AG10803 (cell line): Measurements from ENCODE around the gene SMARCD2.

Experiments used
- DNase-seq: peaks from one replicate; pipeline ENCODE4 v3.0.0; 2010; ENCODE audit warnings: low read depth
- H3K4me3 ChIP-seq: 2 replicates; pipeline ENCODE4 v1.5.1; 2011; ENCODE audit warnings: mild to moderate bottlenecking, low read length, control low read depth
- TF ChIP-seq, protein P1 (sequence below): conservative IDR thresholded peaks from 2 replicates; pipeline ENCODE4 v1.5.1; 2011; ENCODE audit warnings: mild to moderate bottlenecking, low read length, control low read depth, inconsistent platforms

Gene SMARCD2

DNA sequence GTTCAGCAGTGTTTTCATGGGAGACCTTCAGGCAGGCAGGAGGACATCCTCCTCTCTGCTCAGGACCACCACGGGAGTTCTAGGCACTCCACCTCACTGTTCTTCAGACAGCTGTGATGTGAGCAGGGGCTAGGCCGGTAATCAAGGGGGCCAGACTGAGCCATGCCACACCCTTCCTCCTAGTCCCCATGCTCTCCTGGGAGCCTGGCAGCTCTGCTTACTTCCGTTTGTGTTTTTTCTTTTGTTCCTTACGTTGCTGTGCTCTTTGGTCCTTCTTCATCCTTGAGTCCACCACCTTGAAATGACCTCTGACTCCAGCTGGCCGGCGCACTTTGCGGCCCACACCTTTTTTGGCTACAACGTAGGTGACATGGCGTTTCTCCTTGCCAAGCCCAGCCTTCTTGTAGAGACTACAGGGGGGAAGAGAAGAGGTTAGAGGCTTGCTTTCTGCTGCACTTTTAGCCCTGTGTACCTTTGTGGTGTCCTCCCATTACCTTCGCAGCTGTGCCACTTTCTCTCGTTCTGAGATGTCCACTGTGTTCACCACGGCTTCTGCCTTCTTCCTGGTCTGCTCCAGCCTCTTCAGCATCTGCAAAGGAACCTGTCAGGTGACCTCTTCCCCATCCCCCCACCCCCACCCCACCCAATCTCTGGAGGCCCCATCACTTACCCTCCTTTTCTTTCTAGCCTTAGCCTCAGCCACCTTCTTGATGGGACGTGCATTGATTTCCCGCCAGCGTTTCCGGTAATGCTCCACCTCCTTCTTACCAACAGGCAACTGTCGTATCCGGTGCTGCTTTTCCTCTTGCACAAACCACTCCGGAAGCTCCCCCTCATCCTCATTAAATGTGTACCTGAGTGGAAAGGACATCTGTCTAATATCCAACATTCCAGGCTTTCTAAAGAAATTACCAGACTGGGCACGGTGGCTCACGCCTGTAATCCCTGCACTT, 22.6 kb downstream of the SMARCD2 start:
- TF ChIP-seq, protein P1, sequence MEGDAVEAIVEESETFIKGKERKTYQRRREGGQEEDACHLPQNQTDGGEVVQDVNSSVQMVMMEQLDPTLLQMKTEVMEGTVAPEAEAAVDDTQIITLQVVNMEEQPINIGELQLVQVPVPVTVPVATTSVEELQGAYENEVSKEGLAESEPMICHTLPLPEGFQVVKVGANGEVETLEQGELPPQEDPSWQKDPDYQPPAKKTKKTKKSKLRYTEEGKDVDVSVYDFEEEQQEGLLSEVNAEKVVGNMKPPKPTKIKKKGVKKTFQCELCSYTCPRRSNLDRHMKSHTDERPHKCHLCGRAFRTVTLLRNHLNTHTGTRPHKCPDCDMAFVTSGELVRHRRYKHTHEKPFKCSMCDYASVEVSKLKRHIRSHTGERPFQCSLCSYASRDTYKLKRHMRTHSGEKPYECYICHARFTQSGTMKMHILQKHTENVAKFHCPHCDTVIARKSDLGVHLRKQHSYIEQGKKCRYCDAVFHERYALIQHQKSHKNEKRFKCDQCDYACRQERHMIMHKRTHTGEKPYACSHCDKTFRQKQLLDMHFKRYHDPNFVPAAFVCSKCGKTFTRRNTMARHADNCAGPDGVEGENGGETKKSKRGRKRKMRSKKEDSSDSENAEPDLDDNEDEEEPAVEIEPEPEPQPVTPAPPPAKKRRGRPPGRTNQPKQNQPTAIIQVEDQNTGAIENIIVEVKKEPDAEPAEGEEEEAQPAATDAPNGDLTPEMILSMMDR = no peak
- no peak overlapping the region for H3K4me3 ChIP-seq
- no peak for DNase-seq

DNA sequence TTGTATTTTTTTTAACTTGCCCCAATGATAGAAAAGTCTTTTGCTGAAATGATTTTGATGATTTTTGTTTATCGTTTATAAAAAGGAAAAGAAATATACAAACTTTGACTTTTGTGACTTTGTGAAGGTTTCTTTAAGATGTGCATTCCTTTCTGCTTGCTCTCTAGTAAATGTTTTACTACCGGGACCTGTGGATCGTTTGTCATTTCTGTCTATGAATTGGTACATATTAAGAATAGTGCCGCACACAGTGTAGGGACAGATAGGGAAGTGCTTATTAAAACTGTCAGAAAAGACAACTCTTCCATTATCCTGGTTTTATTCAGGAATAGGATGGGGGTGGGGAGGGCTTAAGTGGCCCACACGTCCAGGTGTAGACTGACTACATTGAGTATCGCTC, 23.4 kb downstream of the SMARCD2 start:
- TF ChIP-seq, protein P1 = no peak
- DNase-seq = no peak
- H3K4me3 ChIP-seq = no peak overlapping the region

DNA sequence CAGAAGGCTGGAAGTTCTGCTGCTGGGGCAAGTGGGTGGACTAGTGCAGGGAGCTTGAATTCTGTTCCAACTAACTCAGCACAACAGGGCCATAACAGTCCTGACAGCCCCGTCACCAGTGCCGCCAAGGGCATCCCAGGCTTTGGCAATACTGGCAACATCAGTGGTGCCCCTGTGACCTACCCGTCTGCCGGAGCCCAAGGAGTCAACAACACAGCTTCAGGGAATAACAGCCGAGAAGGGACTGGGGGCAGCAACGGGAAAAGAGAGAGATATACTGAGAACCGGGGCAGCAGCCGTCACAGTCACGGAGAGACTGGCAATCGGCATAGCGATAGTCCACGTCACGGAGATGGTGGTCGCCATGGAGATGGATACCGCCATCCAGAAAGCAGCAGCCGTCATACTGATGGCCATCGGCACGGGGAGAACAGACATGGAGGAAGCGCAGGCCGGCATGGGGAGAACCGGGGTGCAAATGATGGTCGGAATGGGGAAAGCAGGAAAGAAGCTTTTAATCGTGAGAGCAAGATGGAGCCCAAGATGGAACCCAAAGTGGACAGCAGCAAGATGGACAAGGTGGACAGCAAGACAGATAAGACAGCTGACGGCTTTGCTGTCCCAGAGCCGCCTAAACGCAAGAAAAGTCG, 24.6 kb downstream of the SMARCD2 start:
- DNase-seq = no peak
- no peak overlapping the region for H3K4me3 ChIP-seq
- TF ChIP-seq, protein P1 = no peak

DNA sequence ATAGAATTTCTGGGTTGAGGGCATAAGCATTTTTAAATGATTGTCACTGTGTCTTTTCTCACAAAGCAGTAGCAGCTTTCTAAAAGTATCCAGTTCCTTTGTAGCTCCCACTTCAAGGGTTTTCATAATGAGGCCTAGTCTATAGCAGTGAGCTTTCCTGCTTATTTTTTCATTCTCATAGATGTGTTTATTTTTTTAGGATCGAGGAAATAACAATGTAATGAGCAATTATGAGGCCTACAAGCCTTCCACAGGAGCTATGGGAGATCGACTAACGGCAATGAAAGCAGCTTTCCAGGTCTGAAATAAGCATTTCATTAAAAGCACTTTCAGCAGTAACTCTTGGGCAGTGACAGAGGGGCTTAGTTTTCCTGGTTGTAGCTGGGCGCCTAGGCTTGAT, 25.8 kb downstream of the SMARCD2 start:
- TF ChIP-seq, protein P1 = no peak
- no peak for DNase-seq

DNA sequence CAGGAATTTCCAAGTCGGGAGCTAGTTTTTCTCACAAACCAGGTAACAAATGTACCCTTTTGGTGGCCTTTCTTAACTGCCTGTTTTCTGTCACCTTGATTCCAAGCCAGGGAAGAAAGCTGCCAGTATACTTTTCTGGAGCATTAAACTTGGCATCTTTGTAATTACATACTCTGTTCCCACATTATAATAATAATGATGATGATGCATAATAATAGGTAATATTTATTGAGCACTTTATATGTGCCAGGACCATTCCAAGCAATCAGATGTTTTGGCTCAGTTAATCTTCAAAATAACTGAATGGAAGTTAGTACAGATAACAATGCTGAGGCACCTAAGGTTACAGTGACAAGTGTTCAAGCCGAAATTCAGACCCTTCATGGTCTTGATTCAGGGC, 26.4 kb downstream of the SMARCD2 start:
- TF ChIP-seq, protein P1 = no peak
- DNase-seq = no peak
- no peak overlapping the region for H3K4me3 ChIP-seq

More for the DNA sequence above, 25.8 kb downstream of the SMARCD2 start:
- H3K4me3 ChIP-seq = no peak overlapping the region

DNA sequence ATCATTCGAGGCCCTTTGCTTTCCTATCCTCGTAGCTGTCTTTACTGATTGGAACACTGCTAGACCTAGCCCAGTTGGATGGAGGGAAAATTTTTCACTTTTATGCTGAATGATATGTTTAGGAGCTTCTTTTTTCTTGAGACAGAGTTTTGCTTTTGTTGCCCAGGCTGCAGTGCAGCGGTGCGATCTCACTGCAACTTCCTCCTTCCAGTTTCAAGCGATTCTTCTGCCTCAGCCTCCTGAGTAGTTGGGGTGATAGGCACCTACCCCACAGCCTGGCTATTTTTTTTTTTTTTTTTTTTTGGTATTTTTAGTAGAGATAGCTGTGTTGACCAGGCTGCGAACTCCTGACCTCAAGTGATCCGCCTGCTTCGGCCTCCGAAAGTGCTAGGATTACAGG, 32.5 kb downstream of the SMARCD2 start:
- TF ChIP-seq, protein P1 = no peak
- no peak for DNase-seq
- no peak overlapping the region for H3K4me3 ChIP-seq
